H7 (cell line): Measurements from ENCODE around the gene SNX18. TPM values are rescaled to one million over a fixed set of nuclear protein-coding genes. Genes with fewer than 3 reads are reported as not detected.
"Not testable (repeated sequence)": the region's sequence is repeated elsewhere in the genome, so short reads cannot be mapped to it uniquely, and the experiment has no call there.

ENCODE experiments used
- DNase-seq: peaks from one replicate; pipeline ENCODE4 v3.0.0; 2012
- H3K27me3 ChIP-seq: 2 replicates; pipeline ENCODE4 v1.6.0; 2011; ENCODE audit warnings: mild to moderate bottlenecking, low read length; ENCODE audit not compliant: control insufficient read depth, insufficient read depth
- H3K36me3 ChIP-seq: replicated peaks from 2 replicates; pipeline ENCODE4 v1.5.1; 2011; ENCODE audit warnings: low read length; ENCODE audit not compliant: control insufficient read depth, insufficient read depth
- H3K4me3 ChIP-seq: 2 replicates; pipeline ENCODE4 v1.5.1; 2011; ENCODE audit warnings: low read depth, mild to moderate bottlenecking, control low read depth, low read length, moderate library complexity; ENCODE audit not compliant: insufficient read depth
- total RNA-seq: library from RNA; depleted of rRNA; stranded (reverse); fragments of >200 nt; shearing (Covaris generic); gene quantifications from 2 replicates; pipeline ENCODE4 v1.2.3, GENCODE V29; 2014; rRNA removed

Gene SNX18, protein sequence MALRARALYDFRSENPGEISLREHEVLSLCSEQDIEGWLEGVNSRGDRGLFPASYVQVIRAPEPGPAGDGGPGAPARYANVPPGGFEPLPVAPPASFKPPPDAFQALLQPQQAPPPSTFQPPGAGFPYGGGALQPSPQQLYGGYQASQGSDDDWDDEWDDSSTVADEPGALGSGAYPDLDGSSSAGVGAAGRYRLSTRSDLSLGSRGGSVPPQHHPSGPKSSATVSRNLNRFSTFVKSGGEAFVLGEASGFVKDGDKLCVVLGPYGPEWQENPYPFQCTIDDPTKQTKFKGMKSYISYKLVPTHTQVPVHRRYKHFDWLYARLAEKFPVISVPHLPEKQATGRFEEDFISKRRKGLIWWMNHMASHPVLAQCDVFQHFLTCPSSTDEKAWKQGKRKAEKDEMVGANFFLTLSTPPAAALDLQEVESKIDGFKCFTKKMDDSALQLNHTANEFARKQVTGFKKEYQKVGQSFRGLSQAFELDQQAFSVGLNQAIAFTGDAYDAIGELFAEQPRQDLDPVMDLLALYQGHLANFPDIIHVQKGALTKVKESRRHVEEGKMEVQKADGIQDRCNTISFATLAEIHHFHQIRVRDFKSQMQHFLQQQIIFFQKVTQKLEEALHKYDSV
- 21.6 and 26.2 TPM in 2 replicates for total RNA-seq

DNA sequence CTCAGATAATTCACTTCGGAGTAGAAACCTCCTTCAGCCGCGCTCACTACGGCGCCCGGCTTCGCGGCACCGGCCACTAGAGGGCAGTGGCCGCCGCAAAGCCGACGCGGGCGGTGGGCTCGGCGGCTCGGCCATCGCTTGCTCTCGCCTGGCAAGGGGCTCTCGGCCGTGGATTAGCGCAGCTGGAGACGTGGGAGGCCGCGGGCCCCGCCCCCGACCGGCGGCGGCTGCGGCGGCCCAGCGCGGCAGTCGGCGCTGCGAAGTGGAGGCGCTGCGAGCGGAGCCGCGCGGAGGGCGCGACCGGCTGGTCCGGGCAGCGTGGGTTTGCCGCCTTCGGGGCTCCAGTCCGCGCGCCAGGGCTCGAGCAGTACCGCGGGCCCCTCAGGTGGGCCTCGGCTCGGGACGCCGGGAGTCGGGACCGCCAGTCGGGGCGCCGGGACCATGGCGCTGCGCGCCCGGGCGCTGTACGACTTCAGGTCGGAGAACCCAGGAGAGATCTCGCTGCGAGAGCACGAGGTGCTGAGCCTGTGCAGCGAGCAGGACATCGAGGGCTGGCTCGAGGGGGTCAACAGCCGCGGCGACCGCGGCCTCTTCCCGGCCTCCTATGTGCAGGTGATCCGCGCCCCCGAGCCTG is at the start of gene SNX18:
Gene SNX18, plus strand, starts transcription at position 248 of the 634 bp plus-strand sequence. Its CDS starts 194 bp downstream, at position 442.
- Histone ChIP-seq H3K27me3 (peaks cover 10% of the 10 kb centered on the region), H3K36me3 (no peaks in the 10 kb centered on the region; the same call in 1 of the 2 replicates), H3K4me3 (peak within 1 kb of the TSS; percentile 92)
- peak; percentile 93 for DNase-seq

DNA sequence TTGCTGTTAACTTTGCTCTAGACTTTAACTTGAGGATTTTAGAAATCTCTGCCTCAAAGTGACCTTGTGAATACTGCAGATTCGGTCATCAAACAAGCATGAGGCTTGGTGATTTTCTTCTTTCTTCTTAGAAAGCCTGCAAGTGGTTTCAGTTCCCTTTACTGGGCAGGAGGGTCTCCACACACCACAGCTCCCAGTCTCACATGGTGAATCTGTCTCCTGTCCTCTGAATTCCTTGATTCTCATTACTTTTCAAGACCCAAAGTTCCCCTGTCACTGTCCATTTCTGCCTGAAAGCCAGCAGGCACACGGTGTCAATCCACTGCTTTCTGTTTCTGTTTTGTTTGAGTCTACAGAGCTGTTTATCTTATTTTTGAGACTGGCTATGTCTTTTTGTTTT is 47.9 kb upstream of the SNX18 start:
- Histone ChIP-seq H3K27me3 (no peaks in the 10 kb centered on the region), H3K36me3 (no peaks in the 10 kb centered on the region), H3K4me3 (no peak overlapping the region)
- no peak for DNase-seq

DNA sequence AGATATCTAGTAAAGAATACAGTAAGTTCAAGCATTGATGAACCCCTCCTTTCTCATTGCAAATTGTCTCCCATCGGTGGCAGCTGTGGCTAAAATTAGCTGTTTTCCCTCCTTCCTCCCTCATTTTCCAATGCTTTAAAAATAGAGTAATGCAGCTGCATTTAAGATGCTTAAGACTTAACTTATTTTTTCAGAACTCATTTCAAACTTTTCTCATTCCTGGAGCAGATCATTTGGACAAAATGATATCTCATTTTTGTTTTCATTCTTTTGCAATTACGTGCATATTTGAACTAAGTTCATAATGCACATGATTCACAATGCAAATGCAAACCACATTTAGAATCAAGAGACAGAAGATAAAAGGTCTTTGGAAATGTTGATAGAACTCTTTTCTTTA is 47.4 kb upstream of the SNX18 start:
- H3K36me3 ChIP-seq = no peaks in the 10 kb centered on the region
- no peak for DNase-seq
- H3K27me3 ChIP-seq = no peaks in the 10 kb centered on the region
- H3K4me3 ChIP-seq = no peak overlapping the region

DNA sequence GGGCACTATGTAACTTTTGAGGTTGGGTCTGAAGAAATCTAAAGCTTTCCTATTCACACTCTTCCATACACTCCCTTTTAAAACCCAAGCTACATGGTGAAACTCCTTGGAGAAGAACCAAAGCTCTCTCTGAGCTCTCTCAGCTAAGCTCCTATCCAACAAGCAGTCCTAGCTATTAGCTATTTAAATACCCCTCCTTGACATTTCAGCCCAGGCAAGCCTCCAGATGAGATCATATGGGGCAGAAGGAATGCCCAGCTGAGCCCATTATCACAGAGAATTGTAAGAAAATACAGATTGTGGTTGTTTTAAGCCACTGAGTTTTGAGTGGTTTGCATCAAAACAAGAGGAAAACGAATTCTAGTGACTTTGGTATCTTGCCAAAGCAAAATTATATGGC is 46.9 kb upstream of the SNX18 start:
- Histone ChIP-seq H3K4me3 (no peak overlapping the region), H3K27me3 (no peaks in the 10 kb centered on the region), H3K36me3 (no peaks in the 10 kb centered on the region)
- no peak for DNase-seq

DNA sequence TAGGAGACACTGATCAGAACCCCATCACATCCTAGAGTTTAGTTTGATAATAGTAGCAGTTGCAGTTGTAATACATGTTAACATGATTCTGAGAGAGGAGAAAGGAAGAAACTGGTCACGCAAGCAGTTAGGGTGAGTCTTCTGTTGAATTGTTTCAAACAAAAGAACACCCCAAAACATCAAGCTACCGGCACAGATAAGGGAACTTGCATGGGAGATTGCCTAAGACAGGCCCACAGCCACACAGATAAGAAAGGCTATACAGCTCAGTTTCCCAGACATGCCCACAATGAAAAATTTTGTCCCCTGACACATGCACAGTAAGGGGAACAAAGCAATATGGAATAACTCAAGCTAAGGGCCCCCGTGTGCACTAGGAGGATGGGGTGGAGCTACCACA is 46.2 kb upstream of the SNX18 start:
- no peak for DNase-seq
- Histone ChIP-seq H3K36me3 (no peaks in the 10 kb centered on the region), H3K4me3 (no peak overlapping the region), H3K27me3 (no peaks in the 10 kb centered on the region)

DNA sequence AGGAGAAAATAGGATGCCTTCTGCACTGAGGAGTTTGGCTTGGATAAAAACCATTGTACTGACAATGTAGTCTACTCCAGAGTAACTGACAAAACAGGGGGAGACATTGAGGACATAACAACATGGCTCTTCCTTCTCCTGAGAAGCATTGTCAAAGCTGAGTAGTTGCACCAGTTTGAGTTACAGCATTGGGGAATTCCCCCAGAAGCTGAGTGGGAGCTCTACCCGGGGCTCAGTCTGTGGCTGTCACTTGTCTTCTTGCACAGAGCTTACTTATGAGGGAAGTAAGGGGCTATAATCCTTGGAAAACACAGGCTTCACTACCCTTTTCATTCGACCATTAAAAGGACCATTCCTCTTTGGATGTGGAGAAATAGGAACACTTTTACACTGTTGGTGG is 40.9 kb upstream of the SNX18 start:
- no peaks in the 10 kb centered on the region for H3K27me3 ChIP-seq
- H3K36me3 ChIP-seq = no peaks in the 10 kb centered on the region
- DNase-seq = no peak
- H3K4me3 ChIP-seq = no peak overlapping the region

DNA sequence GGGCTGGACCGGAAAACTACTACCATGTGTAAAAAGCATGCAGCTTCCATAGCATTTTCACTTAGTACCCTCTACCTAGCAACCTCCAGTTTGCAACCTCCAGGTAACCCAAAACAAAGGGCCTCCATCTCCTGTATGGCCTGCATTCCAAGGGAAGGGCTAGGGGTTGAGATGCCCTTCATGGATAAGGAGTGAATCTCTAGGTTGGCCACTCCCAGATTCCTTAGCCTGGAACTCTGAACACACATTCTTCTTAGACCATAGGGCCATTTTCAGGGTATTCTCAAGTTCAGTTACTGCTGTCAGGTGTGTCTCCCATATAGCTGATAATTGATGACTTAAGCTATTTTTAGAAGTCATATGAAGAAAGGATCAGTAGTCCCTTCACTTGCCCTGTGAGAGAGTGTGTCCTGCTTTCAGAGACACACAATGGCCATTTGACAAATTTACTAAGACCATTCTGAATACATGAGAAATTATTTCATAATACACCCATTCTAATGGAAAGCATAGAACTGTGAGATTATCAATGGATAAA is 39.5 kb upstream of the SNX18 start:
- Histone ChIP-seq H3K4me3 (no peak overlapping the region), H3K27me3 (no peaks in the 10 kb centered on the region), H3K36me3 (no peaks in the 10 kb centered on the region)
- no peak for DNase-seq

DNA sequence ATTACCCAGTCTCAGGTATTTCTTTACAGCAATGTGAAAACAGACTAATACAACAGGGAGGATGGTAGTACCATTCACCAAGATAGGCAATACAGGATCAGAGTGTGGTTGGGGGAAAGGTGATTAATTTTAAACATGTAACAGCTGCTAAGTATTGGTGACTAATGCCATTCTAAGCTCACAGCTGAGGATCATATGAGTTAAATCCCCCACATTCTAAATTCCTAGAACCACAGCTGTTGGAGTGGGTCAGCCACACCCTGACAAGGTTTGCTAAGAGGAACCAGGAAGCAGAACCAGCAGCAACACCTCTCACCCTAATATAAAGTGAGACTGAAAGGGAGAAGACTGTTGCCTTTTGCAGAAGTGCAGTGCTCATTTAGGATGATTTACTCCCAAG is 37.3 kb upstream of the SNX18 start:
- no peaks in the 10 kb centered on the region for H3K27me3 ChIP-seq
- H3K36me3 ChIP-seq = no peaks in the 10 kb centered on the region
- DNase-seq = no peak
- no peak overlapping the region for H3K4me3 ChIP-seq

DNA sequence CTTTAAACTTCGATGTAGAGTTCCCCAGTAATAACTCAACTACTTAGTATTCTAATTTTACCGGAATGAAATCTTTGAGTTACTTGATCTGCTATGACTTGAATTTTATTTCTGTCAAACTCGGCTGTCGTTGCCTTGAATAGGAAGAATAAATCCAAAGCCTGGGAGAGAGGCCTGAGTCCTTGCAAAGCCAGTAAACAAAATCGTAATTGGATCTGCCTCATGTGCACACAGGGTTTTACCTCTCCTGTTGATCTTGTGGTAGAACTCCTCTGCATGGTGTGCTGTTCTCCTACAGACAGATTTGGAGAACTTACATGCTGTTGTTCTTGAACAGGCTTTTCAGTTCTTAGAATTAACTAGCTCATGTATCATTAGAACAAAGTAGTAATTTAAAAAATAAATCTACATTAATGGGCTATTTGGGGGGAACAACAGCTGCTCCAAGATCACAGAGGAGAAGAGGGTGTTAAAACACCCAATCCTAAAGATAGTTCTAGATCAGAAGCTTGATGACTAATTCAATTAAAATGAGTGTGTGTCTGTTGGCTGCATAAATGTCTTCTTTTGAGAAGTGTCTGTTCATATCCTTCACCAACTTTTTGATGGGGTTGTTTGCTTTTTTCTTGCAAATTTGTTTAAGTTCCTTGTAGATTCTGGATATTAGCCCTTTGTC is 33.2 kb upstream of the SNX18 start:
- no peak for DNase-seq
- Histone ChIP-seq H3K4me3 (no peak overlapping the region), H3K36me3 (no peaks in the 10 kb centered on the region), H3K27me3 (no peaks in the 10 kb centered on the region)

DNA sequence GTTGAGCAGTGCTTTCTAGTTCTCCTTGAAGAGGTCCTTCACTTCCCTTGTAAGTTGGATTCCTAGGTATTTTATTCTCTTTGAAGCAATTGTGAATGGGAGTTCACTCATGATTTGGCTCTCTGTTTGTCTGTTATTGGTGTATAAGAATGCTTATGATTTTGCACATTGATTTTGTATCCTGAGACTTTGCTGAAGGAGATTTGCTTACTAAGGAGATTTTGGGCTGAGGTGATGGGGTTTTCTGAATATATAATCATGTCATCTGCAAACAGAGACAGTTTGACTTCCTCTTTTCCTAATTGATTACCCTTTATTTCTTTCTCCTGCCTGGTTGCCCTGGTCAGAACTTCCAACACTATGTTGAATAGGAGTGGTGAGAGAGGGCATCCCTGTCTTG is 31.9 kb upstream of the SNX18 start:
- DNase-seq, H3K27me3 ChIP-seq: not testable (repeated sequence)

DNA sequence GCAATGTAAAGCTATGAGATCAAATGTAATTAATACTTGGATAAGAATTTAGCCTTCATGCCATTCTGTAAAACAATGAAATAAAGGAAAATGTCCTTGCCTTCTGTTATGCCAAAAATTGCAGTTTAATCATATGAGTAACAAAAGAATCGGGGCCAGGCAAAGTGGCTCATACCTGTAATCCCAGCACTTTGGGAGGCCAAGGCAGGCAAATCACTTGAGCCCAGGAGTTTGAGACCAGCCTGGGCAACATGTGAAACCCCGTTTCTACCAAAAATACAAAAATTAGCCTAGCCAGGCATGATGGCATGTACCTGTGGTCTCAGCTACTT is 27.9 kb upstream of the SNX18 start:
- H3K27me3 ChIP-seq, DNase-seq, H3K4me3 ChIP-seq, H3K36me3 ChIP-seq: not testable (repeated sequence)

More for the DNA sequence above, 31.9 kb upstream of the SNX18 start:
- not testable (repeated sequence) for H3K4me3 ChIP-seq, H3K36me3 ChIP-seq

DNA sequence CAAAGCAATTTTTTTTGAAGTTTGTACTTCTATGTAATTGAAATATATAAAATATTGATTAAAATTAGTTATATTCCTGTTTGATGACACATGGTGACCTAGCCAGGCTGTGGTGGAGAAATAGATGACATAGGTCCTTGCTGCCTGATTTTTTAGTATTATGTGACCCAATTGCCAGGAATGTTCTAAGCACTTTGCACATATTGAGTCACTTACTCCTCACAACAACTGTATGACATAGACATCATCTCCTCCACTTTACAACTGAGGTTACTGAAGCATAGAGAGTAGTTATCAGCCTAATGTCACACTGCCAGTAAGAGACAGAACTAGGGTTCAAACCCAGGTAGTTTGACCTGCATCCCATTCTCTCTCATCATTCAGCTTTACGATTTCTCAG is 26.2 kb upstream of the SNX18 start:
- no peaks in the 10 kb centered on the region for H3K36me3 ChIP-seq
- no peak for DNase-seq
- no peak overlapping the region for H3K4me3 ChIP-seq
- no peaks in the 10 kb centered on the region for H3K27me3 ChIP-seq

DNA sequence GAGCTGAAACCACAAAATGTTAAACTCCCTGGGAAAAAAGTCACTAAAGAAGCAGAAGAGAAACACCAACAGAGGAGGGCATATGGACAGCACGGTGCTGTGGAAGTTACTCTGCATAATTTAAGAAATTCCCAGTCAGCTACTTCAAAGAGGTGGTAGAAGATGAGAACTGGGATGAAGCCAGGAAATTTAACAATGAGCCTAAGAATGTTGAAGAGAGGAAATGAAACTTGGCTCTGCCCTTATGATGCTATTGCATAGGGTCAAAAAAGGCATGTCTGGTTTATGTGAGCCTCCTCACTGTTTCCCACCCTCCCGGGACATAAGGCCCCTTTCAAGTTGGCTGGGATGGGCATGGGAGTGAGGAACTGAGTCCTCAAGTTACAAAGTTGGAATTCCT is 25.4 kb upstream of the SNX18 start:
- Histone ChIP-seq H3K36me3 (no peaks in the 10 kb centered on the region), H3K4me3 (no peak overlapping the region), H3K27me3 (no peaks in the 10 kb centered on the region)
- no peak for DNase-seq

DNA sequence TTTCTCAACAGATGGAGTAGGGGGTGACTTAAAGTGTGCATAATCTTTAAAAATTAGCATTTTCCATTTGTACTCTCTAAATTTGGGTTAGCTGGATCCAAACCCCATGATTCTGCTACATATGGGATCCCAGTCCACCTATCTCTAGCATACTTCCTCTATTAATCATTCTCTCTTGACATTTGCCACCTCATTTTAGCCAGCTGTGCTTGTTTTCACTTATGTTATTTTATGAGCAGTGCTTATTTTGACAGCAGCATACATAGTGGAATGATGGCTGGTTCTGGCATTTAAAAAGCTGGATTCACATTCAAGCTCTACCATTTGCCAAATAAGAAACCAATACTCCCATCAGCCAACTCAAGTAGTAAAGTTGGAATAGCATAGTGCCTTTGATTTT is 22.5 kb upstream of the SNX18 start:
- H3K27me3 ChIP-seq = no peaks in the 10 kb centered on the region
- H3K4me3 ChIP-seq = no peak overlapping the region
- no peaks in the 10 kb centered on the region for H3K36me3 ChIP-seq
- no peak for DNase-seq
